ENCODE data around the gene SETD2.

- TF ChIP-seq CTCF (conservative IDR thresholded peaks at IDR 0.05; ENCODE audit: low read depth, low read length) = no peak
- no peak for TF ChIP-seq EZH2 (IDR thresholded peaks at IDR 0.05; ENCODE audit: borderline replicate concordance, low read depth, low read length, poor library complexity, severe bottlenecking)
Measured at GRCh38 chr3:46994801-46995731, 168.8 kb downstream of the SETD2 start.

All from A673 (cell line).